H1 (cell line): ENCODE data around the gene MGAT5. TPM values are rescaled to one million over a fixed set of nuclear protein-coding genes. Genes with fewer than 3 reads are reported as not detected.
A peak's percentile ranks its signal among the peaks of the same experiment; 100 is the strongest.

Experiments used
- EZH2 ChIP-seq: fragments of 200-600 bp; sonication (generic); IDR thresholded peaks from 2 replicates; pipeline ENCODE4 v1.7.1; 2012; ENCODE audit warnings: low read depth, mild to moderate bottlenecking, moderate library complexity, low read length, inconsistent platforms; ENCODE audit not compliant: severe bottlenecking
- JUND ChIP-seq: IDR thresholded peaks from 2 replicates; pipeline ENCODE4 v1.6.1; 2011; ENCODE audit warnings: mild to moderate bottlenecking, improper control_type of control experiment, low read length
- MAFK ChIP-seq: IDR thresholded peaks from 2 replicates; pipeline ENCODE4 v1.6.1; 2012; ENCODE audit warnings: low read depth, mild to moderate bottlenecking, improper control_type of control experiment, low read length
- SP1 ChIP-seq: IDR thresholded peaks from 2 replicates; pipeline ENCODE4 v1.6.1; 2011; ENCODE audit warnings: low read depth, low read length
- TAF1 ChIP-seq: IDR thresholded peaks from 2 replicates; pipeline ENCODE4 v1.6.1; 2011; ENCODE audit warnings: mild to moderate bottlenecking, low read depth, low read length
- TAF7 ChIP-seq: optimal IDR thresholded peaks from 2 replicates; pipeline ENCODE3; 2011; ENCODE audit warnings: low read depth, mild to moderate bottlenecking, inconsistent platforms, low read length, moderate library complexity, borderline replicate concordance
- TBP ChIP-seq: IDR thresholded peaks from 2 replicates; pipeline ENCODE4 v1.6.1; 2011; ENCODE audit warnings: low read depth, low read length, improper control_type of control experiment
- polyA plus RNA-seq, 7 experiments: library from polyadenylated mRNA; depleted of rRNA in 3 of 7; stranded (reverse) in 5 of 7; unstranded in 2 of 7; fragments of >200 nt in 5 of 7; fragments of 200-250 nt in 2 of 7; gene quantifications; 1 replicate in 5 of 7; 2 replicates in 1 of 7; 4 replicates in 1 of 7; pipeline versions ENCODE4 v1.2.1 to v1.2.3, GENCODE V29; 2011 to 2013; ENCODE audit warnings: missing spikeins in 2 of 7, mixed read lengths in 2 of 7
- total RNA-seq: library from RNA; stranded (reverse); fragmentation: NEBNext Ultra II Directional; extraction: Animal tissue kit (Norgen Biotek cat#: 25700); gene quantifications from 2 replicates; pipeline ENCODE4 v1.2.1, GENCODE V29; 2021
- TF ChIP-seq, protein P1 (sequence below): IDR thresholded peaks from 2 replicates; pipeline ENCODE4 v1.6.1; 2012; ENCODE audit warnings: inconsistent platforms
- TF ChIP-seq, protein P2 (sequence below): IDR thresholded peaks from 2 replicates; pipeline ENCODE4 v1.6.1; 2011; ENCODE audit warnings: low read depth, mild to moderate bottlenecking, low read length; ENCODE audit not compliant: insufficient read depth

Gene MGAT5
- total and polyA plus RNA-seq, 2 of the 8 experiments (the other 6 are each of a cell fraction or from before 2014, with no cell fraction given), result 11.2 to 49.2 TPM

DNA sequence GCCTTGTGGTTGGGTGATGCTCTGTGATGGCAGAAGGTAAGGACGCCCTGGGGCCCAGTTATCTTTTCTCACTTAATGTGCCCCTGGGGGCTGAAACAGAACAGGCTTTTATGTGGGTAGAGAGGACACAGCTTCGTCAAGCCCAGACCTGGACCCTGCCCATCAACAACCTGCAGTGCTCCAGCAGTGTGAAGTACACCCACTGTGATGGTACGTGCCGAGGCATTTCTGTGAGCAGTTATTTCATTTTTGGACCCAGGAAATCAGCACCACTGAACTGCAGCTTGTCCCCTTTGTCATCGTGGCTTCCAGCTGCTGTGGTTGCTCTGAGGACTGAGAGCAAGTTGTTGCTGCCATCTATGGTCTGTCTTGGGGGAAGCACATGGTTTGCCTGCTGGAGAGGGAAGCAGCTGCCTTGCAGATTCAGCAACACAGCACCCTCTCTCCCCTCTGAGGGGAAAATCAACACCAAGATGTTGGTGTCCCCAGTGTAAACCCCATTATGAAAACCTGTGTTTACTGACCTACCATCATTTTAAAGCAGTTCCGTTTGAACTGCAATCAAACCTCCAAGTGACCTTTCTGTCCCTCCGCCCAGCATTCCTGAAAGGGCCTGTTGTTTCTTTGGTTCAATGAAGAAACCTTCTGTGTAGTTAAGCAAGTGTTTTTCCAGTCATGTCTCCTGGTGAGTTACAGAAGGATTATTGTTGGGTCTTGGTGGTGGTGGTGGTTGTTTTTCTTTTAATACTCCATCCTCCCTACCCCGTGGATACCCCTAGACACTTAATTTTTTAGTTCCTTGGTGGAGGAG, 158.2 kb downstream of the MGAT5 start (continued):
- TF ChIP-seq TBP, result no peak
- no peak for TF ChIP-seq SP1
- no peak for TF ChIP-seq TAF7
- no peak for TF ChIP-seq EZH2
- TF ChIP-seq JUND, result no peak
- TF ChIP-seq, protein P1, sequence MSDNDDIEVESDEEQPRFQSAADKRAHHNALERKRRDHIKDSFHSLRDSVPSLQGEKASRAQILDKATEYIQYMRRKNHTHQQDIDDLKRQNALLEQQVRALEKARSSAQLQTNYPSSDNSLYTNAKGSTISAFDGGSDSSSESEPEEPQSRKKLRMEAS, result peak; percentile 85
- no peak for TF ChIP-seq MAFK
- TF ChIP-seq, protein P2, sequence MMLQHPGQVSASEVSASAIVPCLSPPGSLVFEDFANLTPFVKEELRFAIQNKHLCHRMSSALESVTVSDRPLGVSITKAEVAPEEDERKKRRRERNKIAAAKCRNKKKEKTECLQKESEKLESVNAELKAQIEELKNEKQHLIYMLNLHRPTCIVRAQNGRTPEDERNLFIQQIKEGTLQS, result no peak
- no peak for TF ChIP-seq TAF1
